ENCODE results near the gene CYP4A11.
"Not testable (repeated sequence)": the region's sequence is repeated elsewhere in the genome, so short reads cannot be mapped to it uniquely, and the experiment has no call there.

CYP4A11 gene, protein sequence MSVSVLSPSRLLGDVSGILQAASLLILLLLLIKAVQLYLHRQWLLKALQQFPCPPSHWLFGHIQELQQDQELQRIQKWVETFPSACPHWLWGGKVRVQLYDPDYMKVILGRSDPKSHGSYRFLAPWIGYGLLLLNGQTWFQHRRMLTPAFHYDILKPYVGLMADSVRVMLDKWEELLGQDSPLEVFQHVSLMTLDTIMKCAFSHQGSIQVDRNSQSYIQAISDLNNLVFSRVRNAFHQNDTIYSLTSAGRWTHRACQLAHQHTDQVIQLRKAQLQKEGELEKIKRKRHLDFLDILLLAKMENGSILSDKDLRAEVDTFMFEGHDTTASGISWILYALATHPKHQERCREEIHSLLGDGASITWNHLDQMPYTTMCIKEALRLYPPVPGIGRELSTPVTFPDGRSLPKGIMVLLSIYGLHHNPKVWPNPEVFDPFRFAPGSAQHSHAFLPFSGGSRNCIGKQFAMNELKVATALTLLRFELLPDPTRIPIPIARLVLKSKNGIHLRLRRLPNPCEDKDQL

DNA sequence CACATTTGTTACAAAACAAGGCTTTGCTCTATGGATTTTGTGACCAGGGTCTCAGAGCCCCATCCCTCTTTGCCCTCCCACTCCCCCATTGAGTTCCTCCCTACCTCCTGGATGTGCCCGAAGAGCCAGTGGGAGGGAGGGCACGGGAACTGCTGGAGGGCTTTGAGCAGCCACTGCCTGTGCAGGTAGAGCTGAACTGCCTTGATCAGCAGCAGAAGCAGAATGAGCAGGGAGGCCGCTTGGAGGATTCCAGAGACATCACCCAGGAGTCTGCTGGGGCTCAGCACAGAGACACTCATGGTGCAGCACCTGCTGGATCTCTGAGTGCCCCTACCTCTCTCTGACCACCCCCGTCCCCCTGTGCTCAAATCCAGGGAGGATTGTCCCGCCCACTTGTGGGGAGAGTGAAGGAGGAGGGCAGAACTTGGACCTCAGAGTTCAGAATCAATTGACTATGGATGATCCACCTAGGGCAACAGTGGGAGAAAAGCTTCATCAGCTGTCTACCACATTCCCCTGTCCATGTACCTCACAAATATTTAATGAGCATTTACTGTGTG, at the start of gene CYP4A11:
Gene CYP4A11 (minus strand): TSS at position 342 of the 560 bp plus-strand sequence. CDS start 43 bp downstream, at position 299.
- DNase-seq = no peak

DNA sequence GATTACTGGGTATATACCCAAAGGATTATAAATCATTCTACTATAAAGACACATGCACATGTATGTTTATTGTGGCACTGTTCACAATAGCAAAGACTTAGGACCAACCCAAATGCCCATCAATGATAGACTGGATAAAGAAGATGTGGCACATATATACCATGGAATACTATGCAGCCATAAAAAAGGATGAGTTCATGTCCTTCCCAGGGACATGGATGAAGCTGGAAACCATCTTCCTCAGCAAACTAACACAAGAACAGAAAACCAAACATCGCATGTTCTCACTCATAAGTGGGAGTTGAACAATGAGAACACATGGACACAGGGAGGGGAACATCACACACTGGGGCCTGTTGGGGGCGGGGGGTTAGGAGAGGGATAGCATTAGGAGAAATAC, 49.3 kb upstream of the CYP4A11 start:
- not testable (repeated sequence) for DNase-seq

- no peak for DNase-seq
Measured at GRCh38 chr1:46983830-46984586, 42.7 kb upstream of the CYP4A11 start.

DNA sequence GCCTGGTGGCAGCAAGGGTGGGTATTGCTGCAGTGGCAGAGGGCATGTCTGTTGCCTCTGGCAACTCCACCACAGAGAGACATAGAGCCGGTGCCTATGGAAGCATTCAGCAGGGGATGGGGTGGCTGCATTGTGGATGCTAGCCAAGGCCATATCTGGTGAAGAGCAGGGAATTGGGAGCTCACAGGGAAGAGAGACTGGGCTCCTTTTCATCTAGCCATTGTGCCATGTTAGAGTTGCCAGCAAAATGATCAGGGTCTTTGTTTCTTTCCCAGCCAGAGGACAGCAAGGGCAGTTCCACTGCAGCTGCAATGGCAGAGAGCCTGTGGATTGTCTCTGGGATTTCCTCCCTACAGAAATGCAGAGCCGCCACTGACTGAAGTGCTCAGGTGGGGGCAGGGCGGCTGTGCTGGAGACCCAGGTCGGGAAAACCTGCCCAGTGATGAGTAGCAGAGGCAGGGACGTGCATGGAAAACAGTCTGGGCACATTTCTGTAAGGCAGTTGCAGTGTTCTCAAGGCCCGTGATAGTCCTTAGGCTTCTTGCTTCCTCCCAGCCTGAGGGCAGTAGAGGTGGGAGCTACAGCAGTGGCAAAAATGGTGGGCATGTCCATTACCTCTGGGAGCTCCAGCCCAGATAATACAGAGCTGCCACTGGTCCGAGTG, 42.0 kb upstream of the CYP4A11 start:
- DNase-seq = no peak

DNA sequence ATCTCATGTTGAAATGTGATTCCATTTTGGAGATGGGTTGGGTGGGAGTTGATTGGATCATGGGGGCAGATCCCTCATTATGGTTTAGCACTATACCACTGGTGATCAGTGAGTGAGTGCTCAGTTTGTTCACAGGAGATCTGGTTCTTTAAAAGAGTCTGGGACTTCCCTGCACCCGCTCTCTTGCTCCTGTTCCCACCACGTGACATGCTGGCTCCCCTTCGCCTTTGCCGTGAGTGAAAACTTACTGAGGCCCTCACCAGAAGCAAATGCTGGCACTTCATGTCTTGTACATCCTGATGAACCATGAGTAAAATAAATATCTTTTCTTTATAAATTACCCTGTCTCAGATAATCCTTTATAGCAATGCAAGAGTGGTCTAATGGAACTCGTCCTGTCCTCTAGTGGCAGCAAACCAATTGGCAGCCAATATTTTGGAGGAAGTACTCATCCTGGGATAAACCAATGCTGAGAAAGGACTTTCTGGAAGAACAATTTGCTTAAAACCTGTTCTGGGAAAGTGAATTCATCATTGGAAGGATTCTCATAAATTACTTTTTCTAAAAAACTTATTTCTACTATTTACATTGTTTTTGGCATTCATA, 27.8 kb upstream of the CYP4A11 start:
- DNase-seq = no peak

- DNase-seq = not testable (repeated sequence)
Measured at GRCh38 chr1:46962272-46962671, 21.0 kb upstream of the CYP4A11 start.

GRCh38 chr1:46961066-46961758, 19.9 kb upstream of the CYP4A11 start:
- DNase-seq = no peak

- DNase-seq = no peak
Measured at GRCh38 chr1:46960250-46960649, 19.0 kb upstream of the CYP4A11 start.

DNA sequence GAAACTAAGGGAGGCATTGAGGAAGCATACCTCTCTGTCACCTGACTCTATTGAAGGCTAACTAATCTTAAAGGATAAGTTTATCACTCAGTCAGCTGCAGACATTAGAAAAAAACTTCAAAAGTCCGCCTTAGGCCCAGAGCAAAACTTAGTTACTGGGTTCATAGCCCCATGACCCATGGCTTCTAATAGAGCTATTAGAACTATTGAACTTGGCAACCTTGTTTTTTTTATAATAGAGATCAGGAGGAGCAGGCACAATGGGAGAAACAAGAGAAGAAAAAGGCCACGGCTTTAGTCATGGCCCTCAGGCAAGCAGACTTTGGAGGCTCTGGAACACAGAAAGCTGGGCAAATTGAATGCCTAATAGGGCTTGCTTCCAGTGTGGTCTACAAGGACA, 13.8 kb upstream of the CYP4A11 start:
- not testable (repeated sequence) for DNase-seq

DNA sequence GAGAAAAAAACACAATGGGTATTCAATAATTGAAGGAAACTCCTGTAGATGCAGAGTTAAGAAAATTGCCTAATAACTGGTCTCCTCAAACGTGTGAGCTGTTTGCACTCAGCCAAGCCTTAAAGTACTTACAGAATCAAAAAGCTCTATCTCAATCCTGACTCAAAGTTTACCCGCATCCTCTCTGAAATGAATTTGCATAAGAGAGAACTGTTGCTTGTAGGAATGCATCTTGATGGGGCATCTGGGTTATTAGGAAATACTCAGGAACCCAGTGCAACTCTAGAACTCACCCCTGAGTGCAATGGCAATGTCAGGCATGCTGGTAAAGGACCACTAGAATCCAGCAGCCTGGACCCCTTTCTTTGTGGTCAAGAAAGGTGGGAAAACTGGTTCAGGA, 12.6 kb upstream of the CYP4A11 start:
- not testable (repeated sequence) for DNase-seq

GRCh38 chr1:46949417-46949666, 8.1 kb upstream of the CYP4A11 start:
- not testable (repeated sequence) for DNase-seq

GRCh38 chr1:46948629-46949416, 7.5 kb upstream of the CYP4A11 start:
- no peak for DNase-seq

GRCh38 chr1:46947706-46948105, 6.4 kb upstream of the CYP4A11 start:
- DNase-seq = not testable (repeated sequence)

DNA sequence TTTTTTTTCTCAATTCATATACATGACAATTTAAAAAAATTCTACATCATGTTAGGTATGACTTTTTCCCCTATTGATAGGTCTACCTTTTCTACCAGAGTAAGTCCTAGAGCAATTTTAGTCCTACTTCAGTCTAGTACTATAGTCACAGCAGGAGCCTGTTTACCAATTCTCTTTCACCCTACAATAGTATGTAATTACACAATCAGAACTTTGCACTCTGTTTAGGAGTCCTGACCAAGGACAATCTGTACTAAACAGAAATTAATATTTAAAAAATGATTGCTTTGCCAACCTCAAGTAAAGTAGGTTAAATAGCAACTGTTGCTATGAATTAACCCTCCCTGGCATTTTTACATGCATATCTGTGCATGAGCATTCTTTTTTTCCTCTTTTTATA, 810 bp upstream of the CYP4A11 start:
- DNase-seq = no peak

- no peak for DNase-seq
Measured at GRCh38 chr1:46940307-46940706, 969 bp downstream of the CYP4A11 start.

GRCh38 chr1:46937270-46937669, 4.0 kb downstream of the CYP4A11 start:
- DNase-seq = no peak

DNA sequence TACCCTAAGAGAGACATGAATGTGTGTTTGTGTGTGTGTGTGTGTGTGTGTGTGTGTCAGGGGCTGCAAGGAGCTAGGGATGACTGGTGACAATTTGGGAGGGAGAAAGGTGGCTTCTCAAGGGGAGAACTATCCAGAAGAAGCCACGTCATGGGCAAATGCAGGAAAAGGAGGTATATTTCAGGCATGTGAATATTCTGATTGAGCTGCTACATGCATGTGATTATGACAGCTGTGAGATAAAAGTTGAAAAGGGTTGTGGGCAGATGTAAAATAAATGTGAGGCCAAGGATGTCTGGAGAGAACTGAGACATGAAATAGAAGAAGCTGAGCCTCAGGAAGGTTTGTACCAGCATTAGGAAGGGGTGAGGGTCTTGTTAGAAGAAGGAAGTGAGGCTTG, 4.5 kb downstream of the CYP4A11 start:
- DNase-seq = no peak

GRCh38 chr1:46934852-46935251, 6.4 kb downstream of the CYP4A11 start:
- not testable (repeated sequence) for DNase-seq

DNA sequence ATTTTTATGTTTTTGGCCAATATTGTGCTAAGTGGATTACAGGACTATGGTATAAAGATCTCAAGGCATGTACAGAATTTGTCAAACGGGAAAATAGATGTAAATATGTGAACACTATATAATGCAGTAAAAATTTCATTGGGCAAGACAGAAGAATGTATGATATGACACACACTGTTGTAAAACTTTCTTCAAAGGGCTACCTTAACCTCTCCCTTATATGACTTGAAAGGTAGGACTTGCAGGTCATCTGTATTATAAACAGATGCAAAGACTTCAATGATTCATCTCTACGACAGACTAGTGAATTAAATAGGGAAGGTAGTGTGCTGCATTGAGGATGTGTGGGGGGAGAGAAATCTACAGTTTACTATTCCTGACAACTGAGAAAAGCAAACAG, 9.3 kb downstream of the CYP4A11 start:
- DNase-seq = not testable (repeated sequence)

DNA sequence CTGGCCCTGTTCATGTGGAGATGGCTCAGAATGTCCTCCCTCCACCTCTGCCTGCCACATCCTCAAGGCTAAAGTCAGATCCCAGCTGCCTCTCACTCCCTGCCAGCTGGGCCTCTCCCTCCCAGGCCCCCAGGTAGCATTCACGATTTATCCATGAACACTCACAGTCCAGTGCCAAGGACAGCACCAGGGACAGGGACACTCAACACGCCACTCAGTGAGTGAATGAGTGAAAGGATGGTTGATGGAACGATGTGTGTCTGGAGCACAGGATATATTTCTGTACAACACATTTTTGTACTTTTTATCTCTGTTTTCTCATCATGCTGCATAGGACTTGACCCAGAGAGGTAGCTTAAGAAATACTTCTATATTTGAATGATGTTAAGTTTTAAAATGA, 10.1 kb downstream of the CYP4A11 start:
- no peak for DNase-seq

DNA sequence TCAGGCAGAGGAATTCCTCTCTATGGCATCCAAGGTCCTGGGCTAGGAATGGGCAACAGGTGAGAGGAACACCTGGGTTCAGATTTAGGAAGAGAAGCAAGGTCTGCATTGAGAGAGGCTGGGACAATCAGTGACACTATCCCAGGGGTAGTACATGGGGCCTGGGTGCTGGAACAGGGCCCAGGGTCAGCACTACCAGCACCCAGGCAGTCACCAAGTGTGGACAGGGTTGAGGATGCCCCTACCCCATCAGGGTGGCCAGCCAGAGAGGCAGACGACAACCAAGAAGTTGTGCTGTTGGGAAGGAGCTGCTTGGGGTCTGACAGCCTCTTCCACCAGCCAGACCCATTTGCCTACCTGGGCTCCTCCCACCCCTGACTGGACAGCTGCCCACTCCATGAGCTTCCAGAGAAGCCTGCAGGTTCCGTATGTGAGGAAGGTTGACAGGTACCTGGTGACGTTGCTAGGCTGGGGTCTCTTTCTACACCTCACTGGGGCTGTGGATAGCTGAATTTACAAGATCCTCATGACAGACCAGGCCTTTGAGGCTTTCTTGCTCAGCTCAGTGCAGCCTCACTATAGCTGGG, 13.9 kb downstream of the CYP4A11 start:
- DNase-seq = no peak
